ENCODE results near the gene ASGR2.
A peak's percentile ranks its signal among the peaks of the same experiment; 100 is the strongest.
"Not testable (repeated sequence)": the region's sequence is repeated elsewhere in the genome, so short reads cannot be mapped to it uniquely, and the experiment has no call there.

Gene ASGR2

GRCh38 chr17:7114241-7114874 is at the start of gene ASGR2:
Gene ASGR2 (minus strand): TSS chr17:7114822. CDS start chr17:7114240, 582 bp downstream.
- no peak for DNase-seq (ENCODE audit: low read depth)

GRCh38 chr17:7159571-7159970 is 44.9 kb upstream of the ASGR2 start:
- not testable (repeated sequence) for DNase-seq (ENCODE audit: low read depth)

- DNase-seq (ENCODE audit: low read depth) = not testable (repeated sequence)
These were observed 43.8 kb upstream of the ASGR2 start for GRCh38 chr17:7158424-7158823.

GRCh38 chr17:7156342-7156940 is 41.8 kb upstream of the ASGR2 start:
- no peak for DNase-seq (ENCODE audit: low read depth)

GRCh38 chr17:7147772-7148171 is 33.1 kb upstream of the ASGR2 start:
- no peak for DNase-seq (ENCODE audit: low read depth)

GRCh38 chr17:7146115-7146514 is 31.5 kb upstream of the ASGR2 start:
- DNase-seq (ENCODE audit: low read depth) = no peak

GRCh38 chr17:7144213-7144612 is 29.6 kb upstream of the ASGR2 start:
- DNase-seq (ENCODE audit: low read depth) = no peak

- DNase-seq (ENCODE audit: low read depth) = no peak
These were observed 27.2 kb upstream of the ASGR2 start for GRCh38 chr17:7141824-7142223.

GRCh38 chr17:7139400-7139799 is 24.8 kb upstream of the ASGR2 start:
- DNase-seq (ENCODE audit: low read depth) = no peak

GRCh38 chr17:7138800-7139381 is 24.3 kb upstream of the ASGR2 start:
- no peak for DNase-seq (ENCODE audit: low read depth)

- no peak for DNase-seq (ENCODE audit: low read depth)
These were observed 22.7 kb upstream of the ASGR2 start for GRCh38 chr17:7137171-7137943.

GRCh38 chr17:7136266-7136877 is 21.8 kb upstream of the ASGR2 start:
- DNase-seq (ENCODE audit: low read depth) = peak; percentile 63

GRCh38 chr17:7133916-7134315 is 19.3 kb upstream of the ASGR2 start:
- DNase-seq (ENCODE audit: low read depth) = no peak

- peak; percentile 46 for DNase-seq (ENCODE audit: low read depth)
These were observed 18.8 kb upstream of the ASGR2 start for GRCh38 chr17:7133424-7133823.

GRCh38 chr17:7132511-7133094 is 18.0 kb upstream of the ASGR2 start:
- peak; percentile 15 for DNase-seq (ENCODE audit: low read depth)

GRCh38 chr17:7131423-7131791 is 16.8 kb upstream of the ASGR2 start:
- DNase-seq (ENCODE audit: low read depth) = no peak

GRCh38 chr17:7130621-7131422 is 16.2 kb upstream of the ASGR2 start:
- no peak for DNase-seq (ENCODE audit: low read depth)

GRCh38 chr17:7129311-7129710 is 14.7 kb upstream of the ASGR2 start:
- DNase-seq (ENCODE audit: low read depth) = no peak

- no peak for DNase-seq (ENCODE audit: low read depth)
These were observed 13.5 kb upstream of the ASGR2 start for GRCh38 chr17:7128160-7128559.

GRCh38 chr17:7127501-7127900 is 12.9 kb upstream of the ASGR2 start:
- not testable (repeated sequence) for DNase-seq (ENCODE audit: low read depth)

GRCh38 chr17:7126386-7126785 is 11.8 kb upstream of the ASGR2 start:
- not testable (repeated sequence) for DNase-seq (ENCODE audit: low read depth)
